SK-N-MC (cell line): ENCODE results near the gene DNLZ.

Source experiments
- EZH2 ChIP-seq: fragments of 200-600 bp; sonication (generic); IDR thresholded peaks from one replicate; pipeline ENCODE4 v1.6.1; 2017; ENCODE audit warnings: antibody characterized with exemption
- FOXP2 ChIP-seq: optimal IDR thresholded peaks from 2 replicates; pipeline ENCODE3; 2011; ENCODE audit warnings: mild to moderate bottlenecking, moderate library complexity; ENCODE audit not compliant: insufficient read depth; ENCODE audit errors: extremely low read length, control extremely low read depth
- POLR2AphosphoS5 ChIP-seq: IDR thresholded peaks from 2 replicates; pipeline ENCODE4 v1.6.1; 2012; ENCODE audit warnings: mild to moderate bottlenecking, low read depth, low read length, borderline replicate concordance

GRCh38 chr9:136358888-136359287 lies 4.7 kb downstream of the DNLZ start:
- TF ChIP-seq EZH2 (no peak), POLR2AphosphoS5 (no peak), FOXP2 (no peak)
